ENCODE measurements around the gene CLASP2.

The CLASP2 gene

DNA sequence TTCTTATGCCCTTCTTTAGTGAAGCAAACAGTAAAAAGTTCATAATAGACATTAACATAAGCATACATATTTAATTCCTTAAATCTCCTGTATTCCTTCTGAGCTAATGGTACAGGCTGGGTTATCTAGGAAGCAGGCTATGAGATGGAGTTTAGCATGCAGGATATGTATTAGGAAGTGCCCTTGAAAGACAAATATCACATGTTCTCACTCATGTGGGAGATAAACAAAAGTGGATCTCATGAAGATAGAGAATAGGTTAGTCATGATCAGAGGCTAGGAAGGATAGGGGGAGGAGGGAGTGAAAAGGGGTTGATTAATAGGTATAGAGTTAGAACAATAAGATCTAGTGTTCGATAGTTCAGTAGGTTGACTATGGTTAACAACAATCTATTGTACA, 105.4 kb downstream of the CLASP2 start:
- Histone ChIP-seq H3K27me3 (ENCODE audit: control insufficient read depth, insufficient read depth, low read length) (no peaks in the 10 kb centered on the region), H3K4me1 (ENCODE audit: control insufficient read depth, insufficient read depth, low read length) (no peaks in the 10 kb centered on the region), H3K9ac (ENCODE audit: low read length) (no peak overlapping the region), H3K4me3 (ENCODE audit: low read length) (no peak overlapping the region), H3K27ac (ENCODE audit: low read depth, low read length) (no peak overlapping the region), H3K36me3 (ENCODE audit: control insufficient read depth, insufficient read depth, low read length) (no peaks in the 10 kb centered on the region)

DNA sequence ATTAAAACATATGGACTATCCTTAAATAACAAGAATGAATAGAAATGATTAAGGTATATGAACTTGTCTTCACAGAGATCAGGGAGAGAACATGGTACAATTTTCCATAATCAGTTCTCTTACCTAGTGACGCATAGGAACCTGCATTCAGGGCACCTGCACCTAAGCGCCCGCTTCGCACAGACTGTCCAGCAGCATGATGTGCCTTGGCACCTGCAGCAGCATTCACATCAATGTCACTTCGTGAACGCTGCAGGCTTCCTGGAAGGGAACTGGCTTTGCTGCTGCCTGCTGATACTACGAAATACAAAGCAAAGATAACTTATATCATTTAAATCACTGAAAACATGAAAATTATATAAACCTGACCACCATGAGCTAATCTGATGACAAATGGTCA, 115.2 kb downstream of the CLASP2 start:
- Histone ChIP-seq H3K4me1 (ENCODE audit: control insufficient read depth, insufficient read depth, low read length) (no peaks in the 10 kb centered on the region), H3K27ac (ENCODE audit: low read depth, low read length) (no peak overlapping the region), H3K9ac (ENCODE audit: low read length) (no peak overlapping the region), H3K4me3 (ENCODE audit: low read length) (no peak overlapping the region), H3K36me3 (ENCODE audit: control insufficient read depth, insufficient read depth, low read length) (peaks cover 9% of the 10 kb centered on the region), H3K27me3 (ENCODE audit: control insufficient read depth, insufficient read depth, low read length) (no peaks in the 10 kb centered on the region)

- Histone ChIP-seq H3K9ac (ENCODE audit: low read length) (no peak overlapping the region), H3K27me3 (ENCODE audit: control insufficient read depth, insufficient read depth, low read length) (no peaks in the 10 kb centered on the region), H3K36me3 (ENCODE audit: control insufficient read depth, insufficient read depth, low read length) (peaks cover 3% of the 10 kb centered on the region), H3K27ac (ENCODE audit: low read depth, low read length) (no peak overlapping the region), H3K4me3 (ENCODE audit: low read length) (no peak overlapping the region), H3K4me1 (ENCODE audit: control insufficient read depth, insufficient read depth, low read length) (no peaks in the 10 kb centered on the region)
Measured at GRCh38 chr3:33597257-33597689, 120.8 kb downstream of the CLASP2 start.

DNA sequence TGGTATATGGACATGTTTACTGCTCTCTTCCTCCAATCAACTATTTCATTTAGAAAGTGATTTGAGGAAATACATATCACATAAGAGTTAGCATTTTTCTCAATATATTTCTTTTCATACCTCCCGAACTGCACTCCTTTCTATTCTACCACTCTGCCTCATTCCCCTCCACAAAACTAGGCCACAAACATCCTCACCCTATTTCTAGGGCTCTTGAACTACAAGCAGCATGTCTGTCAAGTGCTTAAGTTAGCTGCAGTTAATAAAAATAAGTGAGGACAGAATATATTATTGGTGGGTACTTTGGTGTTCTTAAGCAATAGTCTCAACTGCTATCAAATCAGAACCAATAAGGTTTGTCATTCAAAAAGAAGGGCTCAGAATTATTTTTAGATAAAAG, 125.1 kb downstream of the CLASP2 start:
- H3K4me3 ChIP-seq (ENCODE audit: low read length) = no peak overlapping the region
- no peak overlapping the region for H3K27ac ChIP-seq (ENCODE audit: low read depth, low read length)
- peaks cover 2% of the 10 kb centered on the region for H3K36me3 ChIP-seq (ENCODE audit: control insufficient read depth, insufficient read depth, low read length)
- no peaks in the 10 kb centered on the region for H3K27me3 ChIP-seq (ENCODE audit: control insufficient read depth, insufficient read depth, low read length)
- no peak overlapping the region for H3K9ac ChIP-seq (ENCODE audit: low read length)
- H3K4me1 ChIP-seq (ENCODE audit: control insufficient read depth, insufficient read depth, low read length) = no peaks in the 10 kb centered on the region

- no peak overlapping the region for H3K27ac ChIP-seq (ENCODE audit: low read depth, low read length)
- peaks cover 2% of the 10 kb centered on the region for H3K36me3 ChIP-seq (ENCODE audit: control insufficient read depth, insufficient read depth, low read length)
- no peak overlapping the region for H3K9ac ChIP-seq (ENCODE audit: low read length)
- H3K4me3 ChIP-seq (ENCODE audit: low read length) = no peak overlapping the region
- no peaks in the 10 kb centered on the region for H3K27me3 ChIP-seq (ENCODE audit: control insufficient read depth, insufficient read depth, low read length)
- H3K4me1 ChIP-seq (ENCODE audit: control insufficient read depth, insufficient read depth, low read length) = no peaks in the 10 kb centered on the region
Measured at GRCh38 chr3:33590541-33590940, 127.5 kb downstream of the CLASP2 start.

DNA sequence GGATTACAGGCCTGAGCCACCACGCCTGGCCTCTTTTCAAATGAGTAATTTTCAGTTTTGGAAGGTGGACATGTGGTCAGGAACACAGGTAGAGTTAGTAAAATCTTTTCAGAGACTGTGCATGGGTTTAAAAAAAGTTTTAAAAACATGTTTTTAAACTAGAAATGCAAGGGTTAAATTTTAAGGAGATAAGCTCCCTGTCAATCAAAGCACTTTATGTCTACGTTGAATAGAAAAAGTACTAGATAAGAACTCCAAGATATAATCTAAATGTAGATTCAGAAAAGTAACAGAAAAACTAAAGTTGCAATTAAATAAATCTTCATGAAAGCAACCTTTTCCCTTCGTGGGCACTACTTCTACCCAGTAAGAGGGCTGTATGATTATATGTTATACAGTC, 131.7 kb downstream of the CLASP2 start:
- no peaks in the 10 kb centered on the region for H3K27me3 ChIP-seq (ENCODE audit: control insufficient read depth, insufficient read depth, low read length)
- peaks cover 2% of the 10 kb centered on the region for H3K36me3 ChIP-seq (ENCODE audit: control insufficient read depth, insufficient read depth, low read length)
- no peaks in the 10 kb centered on the region for H3K4me1 ChIP-seq (ENCODE audit: control insufficient read depth, insufficient read depth, low read length)
- H3K27ac ChIP-seq (ENCODE audit: low read depth, low read length) = no peak overlapping the region
- H3K9ac ChIP-seq (ENCODE audit: low read length) = no peak overlapping the region
- H3K4me3 ChIP-seq (ENCODE audit: low read length) = no peak overlapping the region

- Histone ChIP-seq H3K4me1 (ENCODE audit: control insufficient read depth, insufficient read depth, low read length) (no peaks in the 10 kb centered on the region), H3K9ac (ENCODE audit: low read length) (no peak overlapping the region), H3K4me3 (ENCODE audit: low read length) (no peak overlapping the region), H3K36me3 (ENCODE audit: control insufficient read depth, insufficient read depth, low read length) (peaks cover 5% of the 10 kb centered on the region), H3K27me3 (ENCODE audit: control insufficient read depth, insufficient read depth, low read length) (no peaks in the 10 kb centered on the region), H3K27ac (ENCODE audit: low read depth, low read length) (no peak overlapping the region)
Measured at GRCh38 chr3:33582234-33582633, 135.8 kb downstream of the CLASP2 start.

DNA sequence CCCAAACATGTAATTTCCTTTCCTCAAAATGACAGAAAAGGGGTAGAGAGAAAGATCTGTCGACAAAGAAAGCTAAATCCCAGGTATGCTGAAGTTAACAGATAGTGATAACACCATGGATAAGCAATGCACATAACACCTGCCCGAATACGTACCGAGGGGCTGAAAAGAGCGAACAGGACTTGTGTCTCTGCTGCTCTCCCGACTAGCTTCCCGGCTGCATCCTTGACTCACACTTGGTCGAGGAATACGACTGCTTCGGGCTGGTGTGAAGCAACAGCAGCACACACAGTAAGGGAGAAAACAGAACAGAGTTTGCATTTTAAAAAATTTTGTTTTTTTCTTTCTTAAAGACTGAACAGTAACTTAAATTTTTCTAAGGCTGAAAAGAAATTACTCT, 136.4 kb downstream of the CLASP2 start:
- Histone ChIP-seq H3K4me3 (ENCODE audit: low read length) (no peak overlapping the region), H3K27me3 (ENCODE audit: control insufficient read depth, insufficient read depth, low read length) (no peaks in the 10 kb centered on the region), H3K4me1 (ENCODE audit: control insufficient read depth, insufficient read depth, low read length) (no peaks in the 10 kb centered on the region), H3K27ac (ENCODE audit: low read depth, low read length) (no peak overlapping the region), H3K9ac (ENCODE audit: low read length) (no peak overlapping the region), H3K36me3 (ENCODE audit: control insufficient read depth, insufficient read depth, low read length) (peaks cover 8% of the 10 kb centered on the region)

DNA sequence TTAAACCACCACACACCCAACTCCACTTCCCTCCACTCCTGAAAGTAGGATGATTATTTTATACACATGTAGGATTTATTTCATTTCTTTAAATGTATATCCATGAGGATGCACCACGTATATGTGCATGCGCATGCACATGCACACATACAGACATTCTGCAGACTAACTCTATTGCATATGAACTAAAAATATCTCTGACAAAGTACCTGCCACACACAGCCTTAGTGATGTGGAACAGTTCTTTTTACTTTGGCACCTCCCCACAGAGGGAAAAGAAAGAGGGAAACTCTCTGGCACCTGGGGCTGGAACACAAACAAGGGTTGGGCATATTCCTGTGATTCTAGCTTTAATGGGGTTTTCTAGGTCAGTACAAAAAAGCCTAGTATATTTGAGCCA, 138.2 kb downstream of the CLASP2 start:
- H3K9ac ChIP-seq (ENCODE audit: low read length) = no peak overlapping the region
- H3K4me3 ChIP-seq (ENCODE audit: low read length) = no peak overlapping the region
- H3K4me1 ChIP-seq (ENCODE audit: control insufficient read depth, insufficient read depth, low read length) = no peaks in the 10 kb centered on the region
- H3K27me3 ChIP-seq (ENCODE audit: control insufficient read depth, insufficient read depth, low read length) = no peaks in the 10 kb centered on the region
- peaks cover 8% of the 10 kb centered on the region for H3K36me3 ChIP-seq (ENCODE audit: control insufficient read depth, insufficient read depth, low read length)
- H3K27ac ChIP-seq (ENCODE audit: low read depth, low read length) = no peak overlapping the region

DNA sequence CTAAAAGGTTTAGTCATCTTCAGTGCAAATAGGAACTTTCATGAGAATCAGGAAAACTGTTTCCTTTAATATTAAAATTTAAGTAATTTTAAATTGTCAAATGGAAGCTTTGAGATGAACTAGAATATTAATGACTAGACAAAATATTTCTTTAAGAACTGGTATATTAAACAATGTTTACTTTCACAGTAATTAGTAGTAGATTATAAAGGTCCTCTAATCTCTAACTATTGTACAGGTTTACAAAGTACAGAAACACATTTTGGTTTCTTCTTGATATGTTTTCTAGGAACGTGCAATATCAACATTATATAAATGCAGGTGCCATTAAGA, 138.9 kb downstream of the CLASP2 start:
- peaks cover 8% of the 10 kb centered on the region for H3K36me3 ChIP-seq (ENCODE audit: control insufficient read depth, insufficient read depth, low read length)

DNA sequence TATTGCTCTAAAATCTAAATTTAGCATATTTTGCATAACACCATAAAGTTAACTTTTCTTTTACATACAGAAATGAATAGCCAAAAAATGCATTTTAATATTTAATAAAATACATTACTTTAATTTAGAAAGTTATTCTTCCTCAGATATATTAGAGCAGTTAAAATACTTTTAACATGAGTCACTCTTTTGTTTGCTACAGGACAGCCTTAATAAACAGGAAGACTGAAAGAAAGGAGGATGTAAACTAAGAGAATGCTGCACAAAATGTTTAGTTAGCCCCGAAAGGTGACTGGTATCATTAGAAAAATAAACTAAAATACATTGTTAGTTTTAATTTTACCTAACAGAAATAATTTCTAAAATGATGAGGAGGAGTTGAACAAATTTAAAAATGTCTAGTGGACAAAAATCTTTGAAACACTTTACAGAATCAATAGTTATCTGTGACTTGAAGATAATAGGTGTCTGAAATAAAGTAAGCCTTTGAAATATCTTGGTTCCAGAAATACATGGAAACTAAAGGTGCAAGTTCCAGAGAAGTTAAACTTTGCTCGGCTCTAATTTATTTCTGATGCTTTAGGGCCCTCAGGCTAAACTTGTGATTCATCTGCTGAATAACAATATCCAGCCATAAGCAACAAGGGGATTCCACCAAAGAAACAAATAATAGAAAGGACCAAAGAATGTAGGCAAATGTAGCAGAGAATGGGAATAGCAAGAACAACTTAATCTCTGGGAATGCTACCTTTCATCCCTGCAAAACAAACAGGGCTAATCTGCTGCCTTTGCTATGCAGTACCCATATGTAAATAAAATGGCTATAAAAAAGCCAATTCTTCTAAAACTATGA, 139.5 kb downstream of the CLASP2 start:
- no peak overlapping the region for H3K4me3 ChIP-seq (ENCODE audit: low read length)
- peaks cover 8% of the 10 kb centered on the region for H3K36me3 ChIP-seq (ENCODE audit: control insufficient read depth, insufficient read depth, low read length)
- no peak overlapping the region for H3K27ac ChIP-seq (ENCODE audit: low read depth, low read length)
- no peaks in the 10 kb centered on the region for H3K4me1 ChIP-seq (ENCODE audit: control insufficient read depth, insufficient read depth, low read length)
- H3K27me3 ChIP-seq (ENCODE audit: control insufficient read depth, insufficient read depth, low read length) = no peaks in the 10 kb centered on the region
- H3K9ac ChIP-seq (ENCODE audit: low read length) = no peak overlapping the region

More for the DNA sequence above, 138.9 kb downstream of the CLASP2 start:
- Histone ChIP-seq H3K27me3 (ENCODE audit: control insufficient read depth, insufficient read depth, low read length) (no peaks in the 10 kb centered on the region), H3K27ac (ENCODE audit: low read depth, low read length) (no peak overlapping the region), H3K9ac (ENCODE audit: low read length) (no peak overlapping the region), H3K4me1 (ENCODE audit: control insufficient read depth, insufficient read depth, low read length) (no peaks in the 10 kb centered on the region), H3K4me3 (ENCODE audit: low read length) (no peak overlapping the region)

DNA sequence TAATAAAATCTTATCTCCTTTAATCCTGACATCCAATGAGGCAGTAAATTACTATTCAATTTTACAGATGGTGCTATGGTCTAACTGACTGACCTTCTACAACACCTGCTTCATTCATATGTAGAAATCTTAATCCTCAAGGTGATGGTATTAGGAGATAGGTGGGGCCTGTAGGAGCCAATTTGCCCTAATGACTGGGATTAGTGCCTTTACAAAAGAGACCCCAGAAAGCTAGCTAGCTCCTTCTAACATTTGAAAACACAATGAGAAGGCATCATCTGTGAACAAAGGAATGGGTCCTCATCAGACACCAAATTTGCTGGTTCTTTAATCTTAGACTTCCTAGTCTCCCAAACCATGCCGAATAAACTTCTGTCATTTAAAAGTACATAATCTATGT, 140.5 kb downstream of the CLASP2 start:
- no peak overlapping the region for H3K4me3 ChIP-seq (ENCODE audit: low read length)
- no peaks in the 10 kb centered on the region for H3K4me1 ChIP-seq (ENCODE audit: control insufficient read depth, insufficient read depth, low read length)
- no peak overlapping the region for H3K9ac ChIP-seq (ENCODE audit: low read length)
- H3K27me3 ChIP-seq (ENCODE audit: control insufficient read depth, insufficient read depth, low read length) = no peaks in the 10 kb centered on the region
- H3K27ac ChIP-seq (ENCODE audit: low read depth, low read length) = no peak overlapping the region
- peaks cover 8% of the 10 kb centered on the region for H3K36me3 ChIP-seq (ENCODE audit: control insufficient read depth, insufficient read depth, low read length)

- no peak overlapping the region for H3K27ac ChIP-seq (ENCODE audit: low read depth, low read length)
- no peaks in the 10 kb centered on the region for H3K4me1 ChIP-seq (ENCODE audit: control insufficient read depth, insufficient read depth, low read length)
- peaks cover 8% of the 10 kb centered on the region for H3K36me3 ChIP-seq (ENCODE audit: control insufficient read depth, insufficient read depth, low read length)
- H3K4me3 ChIP-seq (ENCODE audit: low read length) = no peak overlapping the region
- H3K27me3 ChIP-seq (ENCODE audit: control insufficient read depth, insufficient read depth, low read length) = no peaks in the 10 kb centered on the region
- H3K9ac ChIP-seq (ENCODE audit: low read length) = no peak overlapping the region
Measured at GRCh38 chr3:33577173-33577572, 140.9 kb downstream of the CLASP2 start.

All from rectal smooth muscle tissue (tissue), 1 donor.